Measurements from ENCODE around the gene KLF13.

Gene KLF13

DNA sequence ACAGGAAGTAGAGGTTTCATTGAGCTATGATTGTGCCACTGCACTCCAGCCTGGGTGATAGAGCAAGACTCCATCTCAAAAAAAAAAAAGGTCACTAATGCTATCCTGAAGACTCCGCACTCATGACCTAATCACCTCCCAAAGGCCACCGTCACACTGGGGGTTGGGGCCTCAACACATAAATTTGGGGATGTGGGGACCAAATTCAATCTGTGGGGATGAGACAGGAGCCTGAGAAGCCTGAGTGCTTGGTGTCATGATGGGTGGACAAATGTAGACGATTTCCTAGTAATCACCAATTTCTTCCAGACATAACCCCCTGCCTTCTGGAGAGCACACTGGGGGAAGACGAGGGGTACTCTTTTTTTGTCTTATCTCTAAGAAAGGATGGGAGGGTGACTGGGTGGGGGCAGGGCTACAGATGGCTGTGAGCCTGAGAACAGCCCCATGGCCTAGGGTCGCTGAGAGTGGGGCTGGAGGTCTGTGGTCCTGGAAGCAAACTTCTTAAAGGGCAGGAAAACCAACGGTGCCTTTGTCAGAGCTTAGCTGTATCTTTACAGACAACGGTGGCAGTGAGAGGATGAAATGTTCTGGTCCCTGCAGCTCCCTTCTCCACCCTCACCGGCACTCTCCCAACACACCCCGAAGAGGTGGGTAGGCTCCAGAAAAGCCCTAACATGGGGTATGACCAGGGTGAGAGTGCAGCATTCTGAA is 16.6 kb upstream of the KLF13 start:
- no peak overlapping the region for H3K4me3 ChIP-seq (ENCODE audit: low read depth, low read length)
- H3K9me3 ChIP-seq (ENCODE audit: control insufficient read depth, insufficient read depth, low read length), result no peaks in the 10 kb centered on the region
- no peak overlapping the region for H3K9ac ChIP-seq (ENCODE audit: low read depth, low read length)
- H3K36me3 ChIP-seq (ENCODE audit: control insufficient read depth, insufficient read depth, low read length), result no peaks in the 10 kb centered on the region
- H3K4me1 ChIP-seq (ENCODE audit: control insufficient read depth, insufficient read depth, low read length), result peaks cover 34% of the 10 kb centered on the region
- H3K27me3 ChIP-seq (ENCODE audit: control insufficient read depth, insufficient read depth, low read length), result no peaks in the 10 kb centered on the region

DNA sequence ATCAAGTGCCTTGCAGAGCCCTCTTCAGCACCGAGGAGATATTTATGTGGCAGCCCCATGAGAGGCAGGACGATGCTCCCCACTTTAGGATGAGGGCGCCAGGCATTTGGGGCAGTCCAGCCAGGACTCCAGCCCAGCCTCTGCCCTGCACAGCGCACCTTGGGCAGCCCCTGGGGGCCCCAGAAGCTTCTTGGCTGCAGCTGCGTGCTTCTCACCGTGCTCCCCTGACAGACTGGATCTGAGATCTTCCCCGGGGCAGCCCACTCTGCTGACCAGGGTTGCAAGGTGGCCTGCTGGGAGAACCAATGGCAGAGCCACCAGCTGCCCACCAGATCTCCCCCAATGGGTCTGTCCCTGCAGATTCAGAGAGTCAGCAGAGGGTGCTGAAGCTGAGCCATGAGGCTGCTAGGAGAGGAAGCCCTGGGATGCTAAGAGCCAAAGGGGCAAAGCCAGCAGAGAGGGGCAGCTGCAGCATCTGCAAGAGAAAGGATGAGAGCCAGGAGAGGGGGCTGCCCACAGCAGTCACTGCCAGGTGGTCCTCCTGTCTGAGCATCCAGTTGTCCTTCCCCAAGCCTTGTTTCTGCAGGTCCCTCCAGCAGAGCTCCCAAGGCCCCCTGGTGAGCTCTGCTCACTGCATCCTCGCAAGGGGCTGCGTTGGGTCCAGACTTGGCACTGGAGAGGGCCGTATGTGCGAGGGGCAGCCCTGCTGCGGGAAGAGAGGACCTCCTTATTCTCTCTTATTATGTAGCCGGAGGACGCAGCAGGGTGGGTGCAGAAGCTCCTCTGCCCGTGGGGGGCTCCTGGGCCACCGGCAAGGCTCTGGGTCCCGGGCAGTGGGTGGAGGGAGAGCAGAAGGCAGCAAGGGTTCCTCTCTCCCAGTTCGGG is 14.7 kb upstream of the KLF13 start:
- no peaks in the 10 kb centered on the region for H3K36me3 ChIP-seq (ENCODE audit: control insufficient read depth, insufficient read depth, low read length)
- H3K9me3 ChIP-seq (ENCODE audit: control insufficient read depth, insufficient read depth, low read length), result no peaks in the 10 kb centered on the region
- H3K4me3 ChIP-seq (ENCODE audit: low read depth, low read length), result no peak overlapping the region
- no peaks in the 10 kb centered on the region for H3K27me3 ChIP-seq (ENCODE audit: control insufficient read depth, insufficient read depth, low read length)
- H3K9ac ChIP-seq (ENCODE audit: low read depth, low read length), result no peak overlapping the region
- peaks cover 22% of the 10 kb centered on the region for H3K4me1 ChIP-seq (ENCODE audit: control insufficient read depth, insufficient read depth, low read length)

DNA sequence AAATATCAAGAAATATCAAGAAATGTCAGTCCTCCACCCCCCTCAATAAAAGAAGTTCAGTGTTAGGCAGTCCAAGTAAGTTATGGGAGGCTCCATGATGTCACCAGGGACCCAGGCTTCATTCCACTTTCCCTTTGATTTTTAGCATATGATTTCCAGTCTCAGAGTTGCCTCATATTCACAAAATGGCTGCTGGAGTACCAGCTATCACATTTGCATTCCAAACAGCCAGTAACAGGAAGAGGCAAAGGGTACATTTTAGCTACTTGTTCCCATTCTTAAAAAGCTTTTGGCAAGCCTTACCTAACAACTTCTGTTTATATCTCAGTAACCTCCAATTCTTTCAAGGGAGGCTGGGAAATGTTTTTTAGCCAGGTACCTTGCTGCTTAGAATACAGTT is 13.4 kb upstream of the KLF13 start:
- Histone ChIP-seq H3K9ac (ENCODE audit: low read depth, low read length) (no peak overlapping the region), H3K27me3 (ENCODE audit: control insufficient read depth, insufficient read depth, low read length) (no peaks in the 10 kb centered on the region), H3K36me3 (ENCODE audit: control insufficient read depth, insufficient read depth, low read length) (no peaks in the 10 kb centered on the region), H3K4me1 (ENCODE audit: control insufficient read depth, insufficient read depth, low read length) (peaks cover 10% of the 10 kb centered on the region), H3K4me3 (ENCODE audit: low read depth, low read length) (no peak overlapping the region), H3K9me3 (ENCODE audit: control insufficient read depth, insufficient read depth, low read length) (no peaks in the 10 kb centered on the region)

DNA sequence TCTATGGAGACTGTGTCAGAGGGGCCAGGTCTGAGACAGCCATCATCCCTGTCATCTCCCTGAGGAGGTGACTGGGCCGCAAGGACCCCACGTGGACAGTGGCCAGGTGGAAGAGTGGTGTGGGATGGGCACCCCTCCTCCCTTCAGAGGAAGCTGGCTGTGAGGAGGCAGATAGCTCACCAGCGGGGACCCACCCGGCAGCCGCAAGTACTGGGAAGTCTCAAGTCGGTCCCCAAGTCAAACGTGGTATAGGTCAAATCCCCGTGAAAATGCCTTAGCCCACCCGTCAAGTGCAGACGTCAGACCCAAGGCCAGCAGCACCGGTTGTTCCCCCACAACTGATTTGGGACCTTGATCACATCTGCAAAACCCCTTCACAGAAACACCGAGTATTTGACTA is 12.3 kb upstream of the KLF13 start:
- Histone ChIP-seq H3K36me3 (ENCODE audit: control insufficient read depth, insufficient read depth, low read length) (no peaks in the 10 kb centered on the region), H3K9me3 (ENCODE audit: control insufficient read depth, insufficient read depth, low read length) (no peaks in the 10 kb centered on the region), H3K4me1 (ENCODE audit: control insufficient read depth, insufficient read depth, low read length) (peaks cover 6% of the 10 kb centered on the region), H3K27me3 (ENCODE audit: control insufficient read depth, insufficient read depth, low read length) (no peaks in the 10 kb centered on the region), H3K4me3 (ENCODE audit: low read depth, low read length) (no peak overlapping the region), H3K9ac (ENCODE audit: low read depth, low read length) (no peak overlapping the region)

DNA sequence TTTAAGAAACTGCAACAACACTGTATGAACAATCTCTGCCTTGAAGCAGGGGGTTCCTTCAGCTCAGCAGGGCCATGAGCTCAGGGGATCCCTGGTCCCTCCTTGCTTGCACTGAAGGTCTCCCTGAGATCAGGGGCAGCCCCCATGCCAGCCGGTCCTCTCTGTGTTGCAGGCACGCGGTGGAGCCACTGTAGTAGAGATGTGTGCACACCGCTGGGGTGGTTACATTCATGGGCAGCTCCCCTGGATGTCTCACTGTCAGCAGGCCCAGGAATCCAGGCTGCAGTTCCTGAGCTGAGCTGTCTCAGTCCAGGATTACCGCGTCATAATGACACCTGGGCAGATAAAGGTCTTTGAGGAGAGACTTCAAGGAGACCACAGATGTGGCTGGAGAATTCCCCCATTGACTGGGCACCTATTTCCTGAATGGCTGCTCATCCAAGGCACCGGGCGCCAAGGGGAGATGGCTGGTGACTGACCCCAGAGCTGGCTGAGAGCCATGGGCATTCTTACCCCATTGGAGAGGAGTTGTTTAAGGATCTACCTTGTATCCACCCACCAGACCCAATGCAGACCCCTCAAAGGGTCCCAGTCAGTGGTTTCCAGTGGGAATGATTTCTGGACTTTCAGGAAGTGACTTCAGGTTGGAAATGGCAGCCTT is 10.4 kb upstream of the KLF13 start:
- Histone ChIP-seq H3K9ac (ENCODE audit: low read depth, low read length) (no peak overlapping the region), H3K36me3 (ENCODE audit: control insufficient read depth, insufficient read depth, low read length) (no peaks in the 10 kb centered on the region), H3K4me3 (ENCODE audit: low read depth, low read length) (no peak overlapping the region), H3K27me3 (ENCODE audit: control insufficient read depth, insufficient read depth, low read length) (no peaks in the 10 kb centered on the region), H3K4me1 (ENCODE audit: control insufficient read depth, insufficient read depth, low read length) (peaks cover 12% of the 10 kb centered on the region), H3K9me3 (ENCODE audit: control insufficient read depth, insufficient read depth, low read length) (peaks cover under 1% of the 10 kb centered on the region)

DNA sequence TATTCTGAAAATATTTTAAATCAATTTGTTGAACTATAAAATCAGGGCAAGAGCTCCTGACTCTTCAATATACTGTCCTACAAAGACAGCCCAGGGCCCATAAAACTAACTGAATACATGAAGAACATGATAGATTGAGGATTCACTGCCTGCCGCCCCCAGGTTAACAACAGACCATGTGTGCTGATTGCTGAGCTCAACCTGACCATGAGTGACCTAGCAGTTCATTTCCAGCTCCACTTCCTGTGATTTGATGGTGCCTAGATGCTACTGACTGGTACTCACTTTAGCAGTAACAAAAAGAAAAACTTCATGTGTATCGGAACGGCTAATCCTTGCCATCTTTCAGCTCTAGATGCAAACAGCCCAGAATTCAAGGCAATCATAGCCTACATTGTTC is 9.6 kb upstream of the KLF13 start:
- Histone ChIP-seq H3K4me1 (ENCODE audit: control insufficient read depth, insufficient read depth, low read length) (peaks cover 12% of the 10 kb centered on the region), H3K27me3 (ENCODE audit: control insufficient read depth, insufficient read depth, low read length) (no peaks in the 10 kb centered on the region), H3K9me3 (ENCODE audit: control insufficient read depth, insufficient read depth, low read length) (peaks cover 3% of the 10 kb centered on the region)

DNA sequence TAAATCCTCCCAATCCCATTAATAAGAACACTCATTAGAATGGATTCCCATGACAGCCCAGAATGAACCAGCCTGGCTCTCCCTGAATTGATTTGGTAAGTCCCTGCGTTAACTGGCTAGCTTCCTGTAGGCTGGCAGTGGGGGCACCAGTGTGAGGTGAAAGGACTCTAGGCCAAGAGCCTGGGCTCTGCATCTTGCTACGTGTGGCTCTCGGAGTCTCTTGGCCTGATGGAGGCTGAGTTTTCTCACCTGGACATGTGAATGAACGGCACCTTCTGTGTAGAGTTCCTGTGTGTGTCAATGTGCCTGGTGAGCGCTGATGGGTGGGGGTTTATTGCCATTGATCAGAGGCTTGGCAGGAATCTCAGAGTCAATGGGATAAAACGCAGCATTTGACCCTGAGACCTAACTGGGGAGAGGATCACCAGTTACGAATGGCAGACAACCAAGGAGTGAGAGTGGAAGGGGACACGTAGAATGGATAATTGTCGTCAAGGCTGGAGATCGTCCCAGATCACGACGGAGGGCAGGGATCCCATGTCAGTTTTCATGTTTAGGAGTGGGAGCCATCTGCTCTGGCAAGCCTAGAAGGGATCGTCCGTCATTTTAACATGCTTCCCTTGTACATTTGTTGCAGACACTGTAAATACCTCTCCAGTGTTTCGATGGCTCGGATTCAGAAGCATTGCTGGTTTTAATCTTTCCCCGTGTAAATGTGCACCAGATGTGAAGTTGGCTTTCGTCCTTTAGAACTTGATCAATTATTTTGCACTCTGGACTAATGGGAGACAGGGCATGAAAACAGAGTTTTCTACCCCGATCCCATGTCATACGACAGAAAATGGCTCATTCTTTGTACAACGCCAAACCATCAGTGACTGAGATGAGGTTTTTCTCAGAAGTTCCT is 9.0 kb upstream of the KLF13 start:
- no peaks in the 10 kb centered on the region for H3K36me3 ChIP-seq (ENCODE audit: control insufficient read depth, insufficient read depth, low read length)
- H3K27me3 ChIP-seq (ENCODE audit: control insufficient read depth, insufficient read depth, low read length), result no peaks in the 10 kb centered on the region
- H3K4me3 ChIP-seq (ENCODE audit: low read depth, low read length), result no peak overlapping the region
- H3K9me3 ChIP-seq (ENCODE audit: control insufficient read depth, insufficient read depth, low read length), result peaks cover 3% of the 10 kb centered on the region
- H3K4me1 ChIP-seq (ENCODE audit: control insufficient read depth, insufficient read depth, low read length), result peaks cover 10% of the 10 kb centered on the region
- no peak overlapping the region for H3K9ac ChIP-seq (ENCODE audit: low read depth, low read length)

More for the DNA sequence above, 9.6 kb upstream of the KLF13 start:
- no peak overlapping the region for H3K4me3 ChIP-seq (ENCODE audit: low read depth, low read length)
- no peaks in the 10 kb centered on the region for H3K36me3 ChIP-seq (ENCODE audit: control insufficient read depth, insufficient read depth, low read length)
- no peak overlapping the region for H3K9ac ChIP-seq (ENCODE audit: low read depth, low read length)

DNA sequence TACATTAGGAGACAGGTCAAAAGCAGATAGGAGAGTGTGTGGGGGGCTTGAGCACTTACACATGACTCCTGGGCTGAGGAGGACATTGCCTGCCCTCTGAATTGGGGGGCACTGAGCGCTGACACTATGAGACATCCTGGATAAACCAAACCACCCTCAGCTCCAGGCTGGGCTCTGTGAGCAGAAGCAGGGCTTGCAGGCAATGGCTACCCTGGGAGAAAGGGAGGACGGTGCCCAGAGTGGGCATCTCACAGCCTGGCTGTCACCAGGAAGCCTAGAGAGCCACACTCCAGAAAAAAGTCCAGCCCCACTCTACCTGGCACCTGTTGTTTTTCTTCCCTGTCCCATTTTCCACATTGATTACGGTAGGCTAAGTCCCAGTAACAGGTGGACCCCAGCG is 8.2 kb upstream of the KLF13 start:
- H3K27me3 ChIP-seq (ENCODE audit: control insufficient read depth, insufficient read depth, low read length), result no peaks in the 10 kb centered on the region
- no peak overlapping the region for H3K4me3 ChIP-seq (ENCODE audit: low read depth, low read length)
- no peaks in the 10 kb centered on the region for H3K36me3 ChIP-seq (ENCODE audit: control insufficient read depth, insufficient read depth, low read length)
- peaks cover 3% of the 10 kb centered on the region for H3K9me3 ChIP-seq (ENCODE audit: control insufficient read depth, insufficient read depth, low read length)
- H3K9ac ChIP-seq (ENCODE audit: low read depth, low read length), result no peak overlapping the region
- peaks cover 10% of the 10 kb centered on the region for H3K4me1 ChIP-seq (ENCODE audit: control insufficient read depth, insufficient read depth, low read length)

DNA sequence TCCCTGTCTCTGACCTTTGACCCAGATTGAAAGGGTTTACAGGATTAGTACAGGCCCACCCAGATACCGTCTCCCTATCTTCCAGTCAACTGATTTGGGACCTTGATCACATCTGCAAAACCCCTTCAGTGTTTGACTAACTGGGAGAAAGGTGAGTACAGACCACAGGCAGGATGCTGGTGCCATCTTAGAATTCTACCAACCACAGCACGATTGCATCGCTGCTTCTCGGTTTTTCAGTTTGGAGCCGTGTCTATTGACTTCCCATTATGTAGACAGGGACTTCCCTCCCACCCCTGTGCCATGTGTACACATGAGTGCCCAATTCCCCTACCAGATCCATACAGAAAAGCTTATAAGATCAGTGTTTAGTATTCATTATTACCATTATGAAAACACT is 6.6 kb upstream of the KLF13 start:
- H3K4me1 ChIP-seq (ENCODE audit: control insufficient read depth, insufficient read depth, low read length), result peaks cover 12% of the 10 kb centered on the region
- no peaks in the 10 kb centered on the region for H3K36me3 ChIP-seq (ENCODE audit: control insufficient read depth, insufficient read depth, low read length)
- H3K9ac ChIP-seq (ENCODE audit: low read depth, low read length), result no peak overlapping the region

DNA sequence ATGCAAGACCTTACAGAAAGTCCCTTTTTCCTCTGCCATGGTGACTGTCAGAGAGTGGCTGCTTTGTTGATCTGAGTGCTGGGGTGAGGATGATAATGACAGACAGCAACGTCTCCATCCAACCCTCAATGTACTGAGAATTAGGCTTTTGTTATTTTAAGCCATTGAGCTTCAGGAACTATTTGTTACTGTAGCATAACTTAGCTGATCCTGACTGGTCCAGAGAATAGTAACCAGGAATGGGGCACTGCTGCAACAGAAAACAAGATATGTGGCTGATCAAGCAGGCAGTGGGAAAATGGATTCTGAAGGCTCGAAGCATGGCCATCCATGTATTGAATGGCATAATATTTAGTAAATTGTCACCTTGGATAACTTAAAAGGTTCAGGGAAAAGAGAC is 5.2 kb upstream of the KLF13 start:
- Histone ChIP-seq H3K4me1 (ENCODE audit: control insufficient read depth, insufficient read depth, low read length) (peaks cover 14% of the 10 kb centered on the region), H3K36me3 (ENCODE audit: control insufficient read depth, insufficient read depth, low read length) (no peaks in the 10 kb centered on the region), H3K4me3 (ENCODE audit: low read depth, low read length) (no peak overlapping the region), H3K27me3 (ENCODE audit: control insufficient read depth, insufficient read depth, low read length) (peaks cover 17% of the 10 kb centered on the region), H3K9ac (ENCODE audit: low read depth, low read length) (no peak overlapping the region), H3K9me3 (ENCODE audit: control insufficient read depth, insufficient read depth, low read length) (peaks cover 3% of the 10 kb centered on the region)

More for the DNA sequence above, 6.6 kb upstream of the KLF13 start:
- no peak overlapping the region for H3K4me3 ChIP-seq (ENCODE audit: low read depth, low read length)
- H3K9me3 ChIP-seq (ENCODE audit: control insufficient read depth, insufficient read depth, low read length), result peaks cover 3% of the 10 kb centered on the region
- peaks cover 15% of the 10 kb centered on the region for H3K27me3 ChIP-seq (ENCODE audit: control insufficient read depth, insufficient read depth, low read length)

DNA sequence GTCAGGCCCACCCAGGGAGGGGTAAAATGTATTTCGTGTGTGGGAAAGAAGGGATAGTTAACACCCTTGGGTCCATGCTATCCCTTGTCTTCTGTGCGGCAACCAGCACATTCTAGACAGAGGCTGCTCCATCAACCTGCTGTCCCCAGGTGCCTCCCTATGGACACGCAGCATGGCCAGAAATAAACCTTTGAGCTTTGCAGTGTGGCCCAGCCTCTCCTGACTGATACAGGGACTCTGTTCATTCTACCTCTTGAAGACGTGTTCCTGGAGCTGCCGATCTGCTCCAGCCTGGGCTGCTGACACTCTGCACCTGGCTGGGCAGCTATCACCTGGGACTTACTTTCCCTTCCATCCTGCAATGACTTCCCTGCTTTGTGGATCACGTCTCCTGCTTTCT is 4.1 kb upstream of the KLF13 start:
- H3K27me3 ChIP-seq (ENCODE audit: control insufficient read depth, insufficient read depth, low read length), result peaks cover 17% of the 10 kb centered on the region
- H3K9me3 ChIP-seq (ENCODE audit: control insufficient read depth, insufficient read depth, low read length), result peaks cover 3% of the 10 kb centered on the region
- H3K4me1 ChIP-seq (ENCODE audit: control insufficient read depth, insufficient read depth, low read length), result peaks cover 14% of the 10 kb centered on the region
- H3K9ac ChIP-seq (ENCODE audit: low read depth, low read length), result no peak overlapping the region
- H3K36me3 ChIP-seq (ENCODE audit: control insufficient read depth, insufficient read depth, low read length), result no peaks in the 10 kb centered on the region
- H3K4me3 ChIP-seq (ENCODE audit: low read depth, low read length), result no peak overlapping the region
